DMS153 (cell line): Measurements from ENCODE around the gene C2CD3.

Experiments used
- DNase-seq: peaks from one replicate; lab custom pipeline; 2025; lab: John Stamatoyannopoulos, UW

C2CD3 gene

DNA sequence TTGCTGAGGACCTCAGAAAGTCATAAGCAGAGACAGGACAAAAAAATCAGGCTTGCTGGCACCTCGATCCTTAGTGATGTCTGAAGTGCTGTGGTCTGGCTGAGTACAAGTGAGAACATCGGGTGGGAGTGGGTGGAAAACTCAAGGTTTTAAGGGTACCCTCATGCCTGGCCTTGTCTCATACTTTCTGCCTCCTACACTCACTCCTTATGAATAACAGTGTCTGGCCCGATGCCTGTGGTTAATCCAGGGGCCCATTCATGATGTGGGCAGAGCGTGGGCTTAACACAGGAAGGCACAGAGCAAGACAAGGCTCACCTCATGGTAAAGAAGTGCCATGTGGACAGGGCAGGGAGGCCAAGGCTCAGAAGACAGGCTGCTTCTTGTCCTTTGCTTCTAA is 150.9 kb downstream of the C2CD3 start:
- no peak for DNase-seq

DNA sequence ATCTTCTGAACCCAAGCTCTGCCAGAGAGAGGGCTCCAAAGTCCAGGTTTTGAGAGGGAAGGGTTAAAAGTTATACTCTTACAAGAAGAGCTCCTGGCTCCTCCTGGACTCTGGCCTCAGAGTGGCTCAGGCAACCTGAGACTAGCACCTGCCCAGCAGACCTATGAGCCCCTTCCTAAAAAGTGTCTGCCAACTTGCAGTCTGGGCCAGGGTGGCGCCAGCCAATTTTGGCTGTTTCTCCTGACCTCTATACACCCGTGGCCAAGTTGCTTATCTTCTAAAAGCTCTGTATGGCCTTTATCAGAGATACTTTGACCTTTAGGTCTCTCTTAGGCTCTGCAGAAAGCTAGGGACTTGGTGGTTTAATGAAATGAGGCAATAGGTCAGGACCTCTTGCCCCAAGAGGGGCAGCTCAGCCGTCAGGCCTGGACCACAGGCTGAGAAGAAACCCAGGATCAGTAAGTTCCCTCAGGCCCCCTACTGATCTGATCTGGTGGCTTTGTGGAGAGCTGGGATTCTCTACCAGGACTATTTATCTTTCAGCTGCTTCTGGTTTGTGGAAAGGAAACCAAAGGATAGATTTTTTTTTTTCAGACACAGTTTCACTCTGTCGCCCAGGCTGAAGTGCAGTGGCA is 151.6 kb downstream of the C2CD3 start:
- no peak for DNase-seq

DNA sequence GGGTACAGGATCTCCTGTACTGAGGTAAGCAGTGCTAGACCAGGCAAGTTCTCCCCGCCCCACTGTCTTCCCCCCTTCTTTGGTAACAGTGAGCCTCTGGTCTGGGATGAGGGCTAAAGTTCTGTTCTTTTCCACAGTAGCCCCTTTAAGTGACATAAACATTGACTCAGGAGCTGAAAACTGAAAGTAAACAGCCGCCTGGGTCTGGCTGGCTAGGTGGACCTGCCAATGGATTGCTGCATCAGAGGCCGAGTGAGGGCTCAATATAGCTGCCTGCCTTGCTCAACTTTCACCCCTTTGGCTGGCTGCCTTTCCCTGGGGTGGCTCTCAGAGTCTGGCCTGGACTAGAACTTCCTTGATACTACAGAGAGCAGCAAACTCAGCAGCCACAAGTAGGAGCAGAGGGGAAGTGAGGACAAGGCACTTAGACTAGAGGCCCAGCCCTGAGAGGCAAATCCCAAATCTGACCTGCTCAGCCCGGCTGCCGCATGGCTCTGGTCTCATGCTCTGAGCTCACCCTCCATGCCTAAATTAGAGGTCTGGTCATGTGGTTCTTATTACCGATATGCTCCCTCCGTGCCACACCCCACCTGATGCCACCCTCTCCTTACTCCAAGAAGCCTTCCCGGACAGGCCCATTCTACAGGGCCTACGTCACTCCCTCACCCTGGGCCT is 152.3 kb downstream of the C2CD3 start:
- no peak for DNase-seq

DNA sequence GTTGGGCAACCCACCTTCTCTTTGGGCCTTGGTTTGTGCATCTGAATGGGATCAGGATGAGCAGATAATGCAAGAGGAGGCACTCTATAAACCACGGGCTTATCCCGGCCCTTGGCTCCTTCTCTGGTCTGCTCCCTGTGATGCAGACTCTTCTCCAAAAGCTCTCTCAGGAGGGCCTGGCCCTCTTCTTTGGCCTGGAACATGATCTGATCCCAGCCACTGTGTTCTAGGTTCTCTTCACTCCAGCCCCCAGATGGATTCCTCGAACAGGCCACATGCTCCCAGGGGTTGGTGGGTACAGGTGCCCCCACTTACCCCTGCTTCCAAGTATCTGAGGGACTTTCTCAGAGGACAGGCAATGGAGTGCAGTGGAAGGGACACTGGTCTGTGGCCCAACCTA is 153.2 kb downstream of the C2CD3 start:
- DNase-seq: no peak

DNA sequence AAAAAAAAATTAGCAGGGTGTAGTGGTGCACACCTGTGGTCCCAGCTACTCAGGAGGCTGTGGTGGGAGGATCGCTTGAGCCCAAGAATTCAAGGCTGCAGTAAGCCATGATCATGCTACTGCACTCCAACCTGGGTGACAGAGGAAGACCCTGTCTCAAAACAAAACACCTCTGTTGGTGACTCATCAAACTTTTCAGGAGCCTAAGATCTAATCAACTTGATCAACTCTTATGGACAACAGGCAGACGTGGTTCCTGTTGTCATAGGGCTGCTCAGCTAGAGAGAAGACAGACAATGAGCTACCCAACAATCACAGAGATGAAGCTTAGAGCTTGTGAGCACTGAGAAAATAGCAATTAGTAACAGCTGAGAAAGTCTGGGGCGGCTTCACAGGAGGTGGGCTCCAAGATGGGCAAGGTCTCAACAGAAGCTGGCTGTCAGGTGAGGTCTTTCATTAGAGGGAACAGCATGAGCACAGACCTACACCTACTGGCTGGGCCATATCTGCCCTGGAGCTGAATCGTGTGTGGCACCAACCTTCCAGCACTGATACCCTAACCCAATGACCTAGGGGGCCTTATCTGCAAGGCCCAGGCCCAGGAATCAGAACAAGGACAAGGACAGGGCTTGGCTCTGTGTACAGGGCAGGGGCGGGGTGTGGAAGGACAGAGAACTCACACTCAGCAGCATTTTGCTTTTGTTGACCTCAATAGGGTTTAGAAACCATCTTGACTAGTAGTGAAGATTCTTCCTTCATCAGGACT is 154.7 kb downstream of the C2CD3 start:
- no peak for DNase-seq

DNA sequence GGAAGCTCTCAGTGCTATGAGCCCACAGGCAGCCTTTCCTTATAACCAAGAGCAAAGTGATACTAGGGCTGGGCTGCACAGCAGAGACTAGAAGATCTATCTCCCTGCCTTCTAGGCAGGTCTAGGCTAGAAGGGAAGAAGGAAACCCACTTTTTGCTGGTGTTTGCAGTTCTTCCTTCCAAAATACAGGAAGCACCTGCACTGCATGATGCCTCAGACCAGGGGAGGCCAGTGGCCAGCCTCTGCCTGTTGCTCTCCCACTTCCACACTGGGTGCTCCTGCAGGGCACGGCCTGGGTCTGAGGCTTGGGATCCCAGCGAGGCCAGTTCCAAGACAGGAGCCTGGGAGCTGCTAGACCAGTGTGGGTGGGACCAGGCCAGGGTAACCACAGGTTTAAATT is 155.9 kb downstream of the C2CD3 start:
- no peak for DNase-seq

DNA sequence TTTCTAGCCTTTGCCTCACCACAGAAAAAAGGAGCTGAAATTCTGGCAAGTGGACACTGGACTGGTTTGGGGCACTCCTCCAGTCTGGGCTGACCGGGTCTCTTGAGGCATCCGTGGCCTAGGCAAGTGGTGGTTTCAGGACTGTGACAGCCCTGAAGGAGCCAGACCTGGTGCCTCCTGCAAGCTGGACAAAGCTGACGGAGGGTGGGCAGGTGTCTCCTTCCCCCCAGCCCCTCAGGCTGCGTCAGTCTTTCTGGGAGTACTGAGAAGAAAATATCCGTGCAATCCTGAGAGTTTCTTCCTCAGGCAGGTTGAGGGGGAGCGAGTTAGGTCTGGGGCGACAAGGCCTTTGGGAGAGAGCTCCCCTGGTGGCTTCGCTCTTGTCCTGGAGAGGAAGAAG is 157.7 kb downstream of the C2CD3 start:
- no peak for DNase-seq

DNA sequence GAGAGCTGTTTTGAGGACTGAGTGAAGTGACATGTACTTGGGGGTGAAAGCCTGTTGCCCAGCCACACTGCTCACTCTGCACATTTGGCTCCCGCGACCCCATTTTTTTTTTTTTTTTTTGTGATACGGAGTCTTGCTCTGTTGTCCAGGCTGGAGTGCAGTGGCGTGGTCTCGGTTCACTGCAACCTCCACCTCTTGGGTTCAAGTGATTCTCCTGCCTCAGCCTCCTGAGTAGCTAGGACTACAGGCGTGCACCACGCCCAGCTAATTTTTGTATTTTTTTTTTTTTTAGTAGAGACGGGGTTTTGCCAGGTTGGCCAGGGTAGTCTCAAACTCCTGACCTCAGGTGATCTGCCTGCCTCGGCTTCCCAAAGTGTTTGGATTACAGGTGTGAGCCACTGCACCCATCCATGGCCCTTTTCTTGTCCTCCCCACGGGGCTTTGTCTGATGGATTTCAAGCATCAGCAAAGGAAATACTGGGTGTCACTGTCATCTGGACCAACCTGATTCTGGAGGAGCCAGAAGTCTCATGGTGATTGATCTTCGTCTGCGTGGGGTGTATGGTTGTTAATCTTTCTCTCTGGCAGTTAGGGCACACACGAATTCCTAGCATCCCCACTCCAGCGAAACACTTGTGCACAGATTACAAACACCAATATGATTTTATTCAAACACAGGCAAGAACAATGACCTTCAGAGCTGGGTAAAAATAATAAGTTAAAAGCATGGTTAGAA is 158.6 kb downstream of the C2CD3 start:
- no peak for DNase-seq

DNA sequence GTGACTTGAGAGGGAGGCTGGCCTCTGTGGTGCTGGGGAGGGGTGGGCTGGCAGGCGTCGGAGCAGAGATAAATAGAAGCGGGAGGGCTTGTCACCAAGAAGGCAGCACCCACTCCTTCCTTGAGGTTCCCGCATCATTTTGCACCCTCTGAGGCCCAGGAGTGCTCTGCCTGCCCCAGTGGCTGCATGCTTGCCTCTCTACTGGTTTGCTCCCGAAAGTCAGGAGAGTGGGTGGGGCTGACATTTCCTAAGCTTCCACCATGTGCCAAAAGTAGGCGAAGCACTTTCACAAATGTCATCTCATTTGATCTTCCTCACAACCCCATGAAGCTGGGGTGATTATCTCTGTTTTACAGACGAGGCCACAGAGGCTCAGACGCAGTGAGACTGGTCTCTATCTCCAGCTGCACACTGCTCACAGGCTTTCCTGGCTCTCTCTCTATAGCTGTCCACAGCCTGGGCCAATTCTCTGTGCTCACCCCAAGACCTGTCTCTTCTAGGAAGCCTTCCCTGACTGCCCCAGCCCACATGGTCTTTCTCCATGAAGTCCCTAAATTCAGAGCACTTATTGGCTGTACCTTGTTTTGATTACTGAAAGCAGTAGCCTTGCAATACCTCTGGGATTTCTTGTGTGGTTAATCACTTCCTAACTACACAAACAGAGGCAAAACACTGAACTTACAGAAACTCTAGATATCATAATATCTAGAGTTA is 159.3 kb downstream of the C2CD3 start:
- DNase-seq: no peak

DNA sequence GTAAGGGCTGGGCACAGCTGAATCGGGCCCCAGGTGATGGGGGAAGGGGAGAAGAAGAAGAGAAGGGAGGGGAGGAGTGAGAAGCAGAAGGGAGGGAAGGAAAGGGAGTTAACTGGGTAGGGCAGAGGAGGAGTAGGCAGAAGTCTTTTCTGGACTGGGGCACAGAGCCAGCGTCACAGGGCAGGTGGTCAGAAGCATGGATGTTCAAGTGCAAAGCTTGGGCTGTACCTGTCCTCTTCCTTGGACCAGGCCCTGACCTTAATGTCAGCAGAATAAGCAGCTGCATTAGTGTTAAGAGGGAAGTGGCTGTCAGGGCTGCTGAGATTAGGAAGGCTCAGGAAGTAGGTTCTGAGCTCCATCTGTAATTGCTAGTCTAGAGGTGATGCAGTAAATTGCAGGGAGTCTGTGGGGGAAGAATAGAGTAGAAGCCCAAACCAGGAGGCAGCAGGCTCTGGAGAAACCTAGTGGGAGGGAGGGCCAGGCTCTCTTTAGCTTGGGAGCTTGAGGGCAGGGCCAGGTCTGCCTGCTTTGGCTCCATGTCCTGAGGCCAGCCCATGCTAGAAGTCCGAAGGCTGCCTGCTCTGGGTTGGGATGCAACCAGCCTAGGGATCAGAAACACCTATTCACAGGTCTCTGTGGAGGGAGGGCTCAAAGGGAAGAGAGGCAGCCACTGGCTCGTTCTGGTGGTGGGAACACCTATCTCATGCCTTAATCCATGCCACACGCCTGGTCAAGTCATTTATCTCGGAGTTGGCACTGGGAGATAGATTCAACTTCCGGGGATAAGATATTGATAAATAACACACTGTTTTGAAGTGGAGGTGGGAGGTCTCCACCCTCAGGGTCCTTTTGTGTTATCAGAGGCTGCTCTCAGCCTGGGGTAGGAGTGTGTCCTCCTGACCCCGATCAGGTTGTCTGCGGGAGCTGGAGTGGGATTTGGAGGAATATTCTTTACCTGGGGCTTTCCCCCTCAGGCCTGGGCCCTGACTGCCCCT is 160.2 kb downstream of the C2CD3 start:
- DNase-seq: no peak

DNA sequence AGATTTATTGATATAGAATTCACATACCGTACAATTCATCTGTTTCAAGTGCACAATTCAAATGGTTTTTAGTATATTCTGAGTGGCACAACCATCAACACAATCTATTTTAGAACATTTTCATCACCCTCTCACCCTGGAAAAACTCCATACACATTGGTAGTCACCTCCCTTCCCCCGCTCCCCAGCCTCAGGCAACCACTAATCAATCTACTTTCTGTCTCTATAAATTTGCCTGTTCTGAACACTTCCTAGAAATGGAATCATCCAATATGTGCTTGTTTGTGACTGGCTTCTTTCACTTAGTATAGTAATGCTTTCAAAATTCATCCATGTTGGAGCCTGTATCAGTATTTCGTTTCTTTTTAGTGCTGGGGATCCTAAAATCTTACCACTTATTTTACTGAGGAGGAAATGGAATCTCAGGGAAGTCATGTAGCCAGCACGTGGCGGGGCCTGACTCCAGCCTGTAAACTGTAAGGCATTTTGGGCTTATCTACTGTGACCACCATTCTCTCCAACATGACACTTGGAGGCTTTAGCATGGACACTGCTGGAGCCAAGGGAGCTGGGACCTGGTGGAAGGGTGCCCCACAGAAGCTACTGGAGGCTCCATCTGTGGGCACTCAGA is 161.0 kb downstream of the C2CD3 start:
- DNase-seq: no peak

DNA sequence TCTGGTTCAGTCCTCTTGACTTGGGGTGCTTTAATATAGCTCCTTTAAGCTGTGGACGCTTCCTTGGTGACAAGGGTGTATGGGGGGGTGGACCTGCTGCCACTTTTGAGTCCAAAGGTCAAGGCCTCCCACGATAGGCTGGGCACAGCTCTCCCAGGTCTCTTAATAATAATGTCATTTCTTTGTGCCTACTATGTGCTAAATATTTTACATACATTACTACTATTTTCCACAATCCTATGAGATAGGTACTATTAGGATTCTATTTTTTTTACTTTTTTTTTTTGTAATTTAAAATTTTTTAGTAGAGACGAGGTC is 161.6 kb downstream of the C2CD3 start:
- DNase-seq: no peak

DNA sequence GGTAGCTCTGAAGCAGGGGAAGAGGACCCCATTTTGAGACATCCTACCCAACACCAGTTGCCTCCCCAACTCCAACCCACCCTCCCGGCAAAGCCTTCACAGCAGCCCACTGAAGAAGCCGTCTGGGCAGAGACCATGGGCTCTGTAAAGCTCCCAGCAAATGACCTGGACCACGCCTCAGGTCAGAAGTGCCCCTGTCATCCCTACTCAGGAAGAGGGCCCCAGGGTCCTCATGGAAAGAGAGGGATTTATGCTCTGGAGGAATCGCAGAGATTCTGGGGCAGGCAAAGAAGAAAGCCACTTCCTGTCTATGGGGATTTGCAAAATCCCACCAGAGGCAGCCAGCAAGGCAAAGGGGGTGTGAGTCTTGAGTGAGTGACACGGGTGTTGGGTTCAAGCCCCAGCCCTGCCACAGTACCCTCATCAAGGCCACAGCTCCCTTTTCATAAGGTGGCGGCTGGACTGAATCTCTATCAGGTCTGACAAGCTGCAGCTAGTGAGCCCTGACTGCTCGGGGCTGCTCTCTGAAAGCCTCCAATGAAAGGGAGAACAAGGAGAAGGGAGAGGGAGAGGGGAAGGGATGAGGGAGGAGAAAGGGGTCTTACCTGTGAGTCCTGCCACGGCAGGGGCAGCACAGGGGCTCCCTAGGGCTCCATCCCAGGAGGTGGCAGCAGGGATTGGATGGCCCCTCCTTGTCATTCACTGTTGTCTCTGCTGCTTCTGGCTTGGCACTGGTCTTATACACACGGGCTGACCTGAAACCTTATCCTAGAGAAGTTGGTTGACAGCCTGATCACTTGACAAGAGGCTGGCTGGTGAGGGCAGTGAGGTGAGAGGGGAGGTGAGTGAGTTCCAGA is 162.2 kb downstream of the C2CD3 start, which contains the start of gene UCP3:
Gene UCP3 (minus strand): TSS at position 713 of the 857 bp plus-strand sequence. CDS start 2,043 bp downstream, outside the sequence.
- no peak for DNase-seq

DNA sequence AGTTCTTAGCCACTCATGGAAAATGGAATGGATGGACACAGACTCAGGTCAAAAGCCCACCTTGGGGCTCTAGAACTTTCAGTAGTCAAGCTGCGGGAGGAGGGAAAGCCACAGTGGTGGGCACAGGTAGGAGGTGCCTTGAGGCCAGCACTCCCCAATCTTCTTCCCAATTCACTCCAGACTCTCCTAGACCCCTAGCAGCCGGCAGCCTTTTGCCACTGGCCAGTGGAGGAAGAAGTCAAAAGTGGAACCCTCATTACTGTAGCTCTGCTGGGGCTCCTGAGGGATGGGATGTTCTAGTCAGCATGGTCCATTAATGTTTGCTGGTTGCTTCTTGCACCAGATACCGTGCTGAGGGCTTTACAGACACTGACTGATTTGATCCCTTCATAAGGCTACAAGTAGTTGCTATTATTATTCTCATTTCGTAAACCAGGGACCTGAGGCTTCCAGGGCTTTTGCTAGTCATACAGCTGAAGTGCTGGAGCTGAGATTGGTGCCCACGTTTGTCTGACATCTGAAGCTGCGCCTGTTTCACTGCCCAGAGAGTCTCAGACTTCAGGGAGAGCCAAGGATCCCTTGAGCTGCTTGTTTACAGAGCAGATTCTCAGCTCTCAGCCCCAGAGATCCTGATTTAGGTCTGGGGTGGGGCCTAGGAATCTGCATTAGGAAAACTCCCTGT is 163.0 kb downstream of the C2CD3 start:
- DNase-seq: no peak

DNA sequence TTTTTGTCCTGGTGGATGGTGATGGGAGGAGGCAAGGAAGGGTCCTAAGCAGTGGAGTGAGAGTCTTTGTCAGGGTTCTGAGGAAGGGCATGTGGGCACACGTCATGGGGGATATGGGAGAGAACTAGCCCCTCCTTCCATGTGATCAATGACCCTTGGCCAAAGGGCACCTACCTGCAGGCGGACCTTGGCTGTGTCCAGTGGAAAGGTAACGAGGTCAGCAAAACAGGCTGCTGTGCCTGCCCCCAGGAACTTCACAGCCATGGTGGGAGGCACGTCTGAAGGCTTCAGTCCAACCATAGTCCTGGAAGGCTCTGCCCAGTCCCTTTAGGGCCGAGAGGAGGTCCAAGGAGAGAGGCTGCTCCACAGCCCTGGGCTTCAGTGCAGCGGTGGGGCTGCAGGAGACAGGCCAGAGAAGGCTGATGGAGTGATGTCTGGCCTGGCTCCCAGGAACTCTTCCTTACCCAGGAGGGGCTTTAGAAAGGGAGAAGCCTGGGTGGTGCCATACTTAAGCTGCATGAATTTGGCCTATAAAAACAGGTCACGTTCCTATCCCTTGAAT is 164.0 kb downstream of the C2CD3 start:
- DNase-seq: no peak

DNA sequence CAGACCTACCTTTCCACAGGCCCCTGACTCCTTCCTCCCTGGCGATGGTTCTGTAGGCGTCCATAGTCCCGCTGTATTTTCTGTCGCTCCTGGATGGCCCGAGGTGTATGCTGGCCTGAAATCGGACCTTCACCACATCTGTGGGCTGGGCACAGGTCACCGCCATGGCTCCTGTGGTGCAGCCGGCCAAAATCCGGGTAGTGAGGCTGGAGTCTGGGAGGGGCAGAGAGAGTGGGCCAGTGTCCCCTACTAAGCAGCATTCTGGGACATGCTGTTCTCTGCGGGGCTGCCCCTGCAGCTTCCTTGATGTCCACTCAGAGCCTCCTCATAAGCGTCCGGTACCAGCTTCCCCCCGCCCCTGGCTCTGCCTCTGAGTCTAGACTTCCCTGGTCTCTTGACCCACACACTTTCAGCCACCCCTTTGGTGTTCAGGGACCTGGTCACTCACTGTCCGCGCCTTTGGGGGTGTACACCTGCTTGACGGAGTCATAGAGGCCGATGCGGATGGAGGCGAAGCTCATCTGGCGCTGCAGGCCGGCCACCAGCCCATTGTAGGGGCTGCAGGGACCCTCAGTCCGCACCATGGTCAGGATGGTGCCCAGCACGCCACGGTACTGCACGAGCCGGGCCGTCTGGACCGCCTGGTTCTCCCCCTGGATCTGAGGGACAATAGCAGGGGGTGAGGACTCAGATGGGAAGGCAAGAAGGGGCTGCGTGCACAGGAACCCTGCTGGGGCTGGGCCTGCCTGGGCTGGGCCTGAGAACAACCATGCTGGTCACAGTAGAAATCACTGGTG is 164.9 kb downstream of the C2CD3 start:
- DNase-seq: no peak
